HG03571 (cell line): ENCODE measurements around the gene BCAS3.

Experiments
- ATAC-seq: cut with Tn5 transposase; IDR thresholded peaks from one replicate; pipeline ENCODE4 v1.9.1; 2021; ENCODE audit not compliant: unreplicated experiment

The BCAS3 gene

GRCh38 chr17:61372436-61372835, 694.8 kb downstream of the BCAS3 start:
- ATAC-seq: no peak

- ATAC-seq: no peak
Measured at GRCh38 chr17:61376931-61377838, 699.5 kb downstream of the BCAS3 start.

GRCh38 chr17:61378658-61379456, 701.2 kb downstream of the BCAS3 start:
- ATAC-seq: no peak

- no peak for ATAC-seq
Measured at GRCh38 chr17:61379457-61380216, 702.0 kb downstream of the BCAS3 start.

- no peak for ATAC-seq
Measured at GRCh38 chr17:61380217-61380835, 702.7 kb downstream of the BCAS3 start.

- no peak for ATAC-seq
Measured at GRCh38 chr17:61380836-61381525, 703.3 kb downstream of the BCAS3 start.

GRCh38 chr17:61381537-61381936, 703.9 kb downstream of the BCAS3 start:
- ATAC-seq: no peak

- ATAC-seq: no peak
Measured at GRCh38 chr17:61382796-61383688, 705.4 kb downstream of the BCAS3 start.

GRCh38 chr17:61383689-61384201, 706.1 kb downstream of the BCAS3 start:
- no peak for ATAC-seq

GRCh38 chr17:61384354-61384691, 706.7 kb downstream of the BCAS3 start:
- ATAC-seq: no peak

- no peak for ATAC-seq
Measured at GRCh38 chr17:61384692-61385576, 707.3 kb downstream of the BCAS3 start.

- no peak for ATAC-seq
Measured at GRCh38 chr17:61385577-61386236, 708.1 kb downstream of the BCAS3 start.

GRCh38 chr17:61386251-61386650, 708.6 kb downstream of the BCAS3 start:
- no peak for ATAC-seq

GRCh38 chr17:61387011-61387410, 709.4 kb downstream of the BCAS3 start:
- no peak for ATAC-seq

- ATAC-seq: no peak
Measured at GRCh38 chr17:61387511-61388305, 710.1 kb downstream of the BCAS3 start.

- ATAC-seq: no peak
Measured at GRCh38 chr17:61388561-61389356, 711.1 kb downstream of the BCAS3 start.
